Suppressor macrophage treated with lipopolysaccharide for 4 hours (primary cell): ENCODE data around the gene RABEP1.
"Not testable (repeated sequence)": the region's sequence is repeated elsewhere in the genome, so short reads cannot be mapped to it uniquely, and the experiment has no call there.

ENCODE experiments used
- DNase-seq: peaks from one replicate; pipeline ENCODE4 v3.0.0-alpha.2; 2020

The RABEP1 gene

DNA sequence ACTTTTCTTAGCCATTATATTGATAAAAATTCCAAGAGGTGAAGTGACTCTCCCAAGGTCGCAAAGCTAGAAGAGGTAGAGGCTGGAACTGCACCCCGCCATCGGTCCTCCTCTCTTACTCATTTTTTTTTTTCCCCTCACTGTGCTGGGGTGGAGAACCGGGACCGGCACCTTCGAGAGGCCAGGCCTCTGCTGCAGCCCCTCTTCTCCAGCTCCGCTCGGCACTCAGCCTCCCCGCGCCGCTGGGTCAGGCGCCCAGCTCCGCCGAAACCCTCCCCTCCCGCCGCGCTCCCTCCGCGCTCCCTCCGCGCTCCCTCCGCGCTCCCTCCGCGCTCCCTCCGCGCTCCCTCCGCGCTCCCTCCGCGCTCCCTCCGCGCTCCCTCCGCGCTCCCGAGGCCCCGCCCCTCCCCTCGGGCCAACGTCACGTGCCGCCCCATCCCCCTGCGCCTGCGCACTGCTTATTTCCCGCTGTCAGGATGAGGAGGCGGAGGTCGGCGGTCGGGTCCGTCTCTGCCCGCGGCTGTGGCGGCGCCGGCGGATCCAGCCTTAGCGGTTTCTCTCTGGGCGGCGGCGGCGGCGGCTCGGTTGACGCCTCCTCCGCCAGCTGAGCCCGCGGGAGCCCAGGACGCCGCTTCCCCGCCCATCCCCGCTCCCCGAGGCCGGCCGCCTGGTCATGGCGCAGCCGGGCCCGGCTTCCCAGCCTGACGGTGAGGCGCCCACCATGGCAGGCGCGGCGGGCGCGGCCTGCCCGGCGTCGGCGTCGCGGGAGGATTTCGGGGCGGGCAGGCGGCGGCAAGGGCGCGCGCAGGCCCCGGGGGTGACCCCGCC, at the start of gene RABEP1:
TSS of gene RABEP1 (plus strand) at position 471 of the 828 bp plus-strand sequence. CDS start at position 674, 203 bp downstream.
- DNase-seq: peak; percentile 96

DNA sequence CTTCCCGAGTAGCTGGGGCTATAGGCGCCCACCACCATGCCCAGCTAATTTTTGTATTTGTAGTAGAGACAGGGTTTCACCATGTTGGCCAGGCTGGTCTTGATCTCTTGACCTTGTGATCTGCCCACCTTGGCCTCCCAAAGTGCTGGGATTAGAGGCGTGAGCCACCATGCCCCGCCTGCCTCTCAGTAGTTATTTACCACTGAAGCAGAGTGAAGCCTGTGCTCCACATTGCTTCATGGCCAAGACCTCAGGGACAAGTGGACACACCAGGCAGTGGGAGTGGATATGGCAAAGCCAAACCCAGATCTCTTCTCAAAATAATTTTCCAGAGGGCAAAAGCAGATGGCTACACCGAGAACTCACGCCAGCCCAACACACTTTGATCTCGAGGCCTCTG, 48.6 kb upstream of the RABEP1 start:
- not testable (repeated sequence) for DNase-seq

- peak; percentile 95 for DNase-seq
These were observed 47.2 kb upstream of the RABEP1 start, which contains the start of gene SCIMP for GRCh38 chr17:5234645-5235576. Gene SCIMP, minus strand, starts transcription at chr17:5234860. Its CDS starts 105 bp downstream, at chr17:5234755.

GRCh38 chr17:5236938-5237540, 45.0 kb upstream of the RABEP1 start:
- DNase-seq: peak; percentile 63

DNA sequence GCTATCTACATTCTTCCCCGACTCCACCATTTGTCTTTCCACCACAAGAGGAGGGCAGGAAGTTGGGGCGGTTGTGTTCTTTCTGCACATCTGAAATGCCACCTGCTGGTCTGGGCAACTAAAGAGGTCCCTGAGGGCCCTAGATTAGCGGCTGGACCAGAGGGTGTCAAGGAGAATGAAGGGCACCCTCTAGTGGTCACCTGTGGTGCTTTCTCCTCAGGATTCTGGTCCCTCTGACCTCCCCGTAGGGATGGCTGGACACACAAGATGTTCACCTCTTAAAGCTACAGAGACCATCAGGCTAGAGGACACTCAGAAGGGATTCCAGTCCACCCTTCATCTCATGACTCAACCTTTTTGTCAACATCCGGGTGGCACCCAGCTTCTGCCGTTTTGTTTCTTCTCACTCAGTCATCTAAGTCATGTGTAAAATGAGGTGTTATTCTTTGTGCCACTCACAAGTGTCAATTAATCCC, 44.5 kb upstream of the RABEP1 start:
- peak; percentile 85 for DNase-seq

DNA sequence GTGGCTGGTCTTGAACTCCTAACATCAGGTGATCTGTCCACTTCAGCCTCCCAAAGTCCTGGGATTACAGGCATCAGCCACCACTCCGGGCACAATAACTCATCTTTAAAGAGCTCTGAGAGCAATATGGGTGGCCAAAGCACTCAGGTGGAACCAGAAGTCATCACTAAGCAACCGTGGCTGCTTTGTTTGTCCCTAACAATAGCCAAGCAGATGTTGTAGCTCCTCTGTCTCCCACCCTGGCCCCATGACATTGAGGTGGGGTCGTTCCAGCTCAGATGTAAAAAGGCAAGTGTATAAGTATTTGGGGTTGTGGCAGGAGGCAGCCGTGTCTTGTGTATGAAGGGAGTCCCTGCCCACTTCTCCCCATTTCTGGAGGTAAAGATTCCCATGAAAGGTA, 43.8 kb upstream of the RABEP1 start:
- no peak for DNase-seq

- DNase-seq: not testable (repeated sequence)
These were observed 42.3 kb upstream of the RABEP1 start for GRCh38 chr17:5239769-5240168.

- DNase-seq: no peak
These were observed 40.0 kb upstream of the RABEP1 start for GRCh38 chr17:5241861-5242671.

DNA sequence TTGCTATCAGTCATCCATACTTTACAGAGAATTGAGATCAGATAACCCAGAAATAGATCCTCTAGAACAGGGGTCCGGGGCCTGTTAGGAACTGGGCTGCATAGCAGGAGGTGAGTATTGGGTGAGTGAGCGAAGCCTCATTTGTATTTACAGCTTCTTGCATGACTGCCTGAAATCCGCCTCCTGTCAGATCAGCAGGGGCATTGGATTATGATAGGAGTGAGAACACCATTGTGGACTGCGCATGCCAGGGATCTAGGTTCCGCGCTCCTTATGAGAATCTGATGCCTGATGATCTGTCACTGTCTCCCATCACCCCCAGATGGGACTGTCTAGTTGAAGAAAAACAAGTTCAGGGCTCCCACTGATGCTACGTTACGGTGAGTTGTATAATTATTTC, 34.5 kb upstream of the RABEP1 start:
- DNase-seq: no peak

- no peak for DNase-seq
These were observed 33.1 kb upstream of the RABEP1 start for GRCh38 chr17:5248821-5249479.

DNA sequence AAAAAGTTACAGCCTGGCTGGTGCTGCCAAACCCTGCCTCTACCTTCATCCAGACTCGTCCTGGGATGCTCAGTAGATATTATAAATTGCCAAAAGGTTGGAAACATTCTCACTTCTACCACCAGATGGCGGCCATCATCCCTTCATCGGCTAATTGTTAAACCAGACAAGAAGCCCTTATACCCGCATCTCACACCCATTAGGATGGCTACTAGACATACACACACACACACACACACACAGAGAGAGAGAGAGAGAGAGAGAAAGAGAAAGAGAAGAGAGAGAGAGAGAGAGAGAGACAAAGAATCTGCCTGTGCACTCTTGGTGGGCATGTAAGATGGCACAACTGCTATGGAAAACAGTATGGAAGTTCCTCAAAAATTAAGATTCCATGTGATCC, 32.5 kb upstream of the RABEP1 start:
- DNase-seq: peak; percentile 79

- DNase-seq: no peak
These were observed 27.7 kb upstream of the RABEP1 start for GRCh38 chr17:5254414-5254813.

DNA sequence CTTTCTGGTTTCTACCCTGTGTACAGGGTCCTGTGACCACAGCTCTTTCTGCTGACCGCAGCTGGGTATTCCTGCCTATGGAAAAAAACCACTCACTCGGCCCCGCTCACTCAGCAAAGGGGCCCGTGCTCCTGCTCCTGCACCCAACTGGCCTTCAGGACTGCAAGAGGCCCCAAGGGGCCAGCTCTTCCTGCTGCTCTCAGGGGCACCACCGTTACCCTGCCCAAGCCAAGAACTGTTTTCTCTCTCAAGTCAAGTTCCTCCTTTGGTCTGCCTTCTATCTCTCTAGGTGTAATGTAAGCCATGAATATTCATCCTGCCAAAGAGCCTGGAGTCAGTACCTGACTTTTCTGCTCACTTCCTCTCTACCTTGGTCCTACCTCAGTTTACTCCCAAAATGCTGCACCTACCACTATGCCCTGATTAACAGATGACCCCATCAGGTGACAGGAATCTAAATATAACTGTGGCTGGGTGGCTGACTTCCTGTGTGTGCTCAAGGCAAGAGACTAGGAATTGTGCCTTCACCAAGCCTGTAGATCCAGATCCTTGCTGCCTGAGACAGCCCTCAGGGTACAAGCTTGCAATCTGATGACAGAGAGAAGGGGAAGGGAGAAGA, 27.1 kb upstream of the RABEP1 start:
- peak; percentile 13 for DNase-seq

DNA sequence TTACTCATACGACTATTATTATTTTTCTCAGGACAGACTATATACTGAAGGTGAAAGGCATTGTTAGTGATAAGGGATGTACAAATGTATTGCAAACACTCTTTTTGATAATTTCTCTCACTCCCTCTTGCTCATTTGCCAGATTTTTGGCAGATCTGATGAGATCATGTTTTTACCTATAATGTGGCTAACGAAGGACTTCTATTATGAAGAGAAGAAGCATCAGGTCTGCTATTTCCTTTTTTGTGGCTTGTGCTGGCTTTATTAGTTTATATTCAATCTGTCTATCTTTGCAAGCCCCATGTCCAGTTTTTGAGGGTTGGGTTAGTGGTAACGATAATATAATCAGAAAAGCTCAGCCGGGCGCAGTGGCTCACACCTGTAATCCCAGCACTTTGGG, 25.0 kb upstream of the RABEP1 start:
- no peak for DNase-seq

DNA sequence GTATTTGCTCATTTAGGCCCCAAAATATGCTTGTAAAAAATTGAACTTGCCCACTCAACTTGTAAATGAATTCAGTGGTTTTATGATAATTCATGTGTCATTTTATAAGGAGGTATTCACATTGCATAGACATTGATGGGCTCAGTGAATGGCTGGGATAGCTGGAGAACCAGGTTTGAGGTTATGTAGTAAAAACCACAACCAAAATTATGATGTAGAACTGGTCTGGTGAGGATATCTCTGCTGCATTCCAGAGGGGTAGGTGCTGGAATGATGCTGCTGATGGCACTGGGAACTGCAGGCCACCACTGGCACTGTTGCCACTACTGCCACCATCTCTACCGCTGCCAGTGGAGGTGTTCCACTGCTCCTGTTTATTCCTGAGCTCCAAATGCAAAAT, 21.5 kb upstream of the RABEP1 start:
- no peak for DNase-seq

DNA sequence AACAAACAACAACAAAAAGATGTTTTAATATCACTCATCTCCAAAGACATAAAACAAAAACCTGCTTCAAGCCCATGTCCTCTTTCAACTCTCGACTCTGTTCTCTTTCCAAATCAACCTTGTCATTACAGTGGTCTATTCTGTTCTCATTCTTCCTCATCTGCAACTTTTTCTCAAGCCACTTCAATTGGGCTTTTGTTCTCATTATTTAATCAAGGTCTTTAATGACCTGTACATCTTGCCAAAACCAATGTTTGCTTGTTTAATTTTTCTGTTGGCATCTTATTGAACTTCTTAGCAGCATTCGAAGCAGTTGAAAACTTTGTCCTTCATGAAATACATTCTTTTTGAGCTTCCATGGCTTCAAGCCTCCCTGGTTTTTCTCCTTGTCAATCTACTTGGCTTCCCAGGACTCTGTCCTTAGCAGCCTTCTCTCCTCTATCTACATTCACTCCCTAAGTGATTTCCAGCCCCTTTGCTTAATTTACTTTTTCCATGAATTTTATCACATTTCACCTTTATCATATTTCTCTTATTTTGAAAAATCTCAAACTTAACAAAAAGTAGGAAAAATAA, 19.6 kb upstream of the RABEP1 start:
- DNase-seq: no peak

GRCh38 chr17:5263441-5263840, 18.6 kb upstream of the RABEP1 start:
- DNase-seq: no peak

DNA sequence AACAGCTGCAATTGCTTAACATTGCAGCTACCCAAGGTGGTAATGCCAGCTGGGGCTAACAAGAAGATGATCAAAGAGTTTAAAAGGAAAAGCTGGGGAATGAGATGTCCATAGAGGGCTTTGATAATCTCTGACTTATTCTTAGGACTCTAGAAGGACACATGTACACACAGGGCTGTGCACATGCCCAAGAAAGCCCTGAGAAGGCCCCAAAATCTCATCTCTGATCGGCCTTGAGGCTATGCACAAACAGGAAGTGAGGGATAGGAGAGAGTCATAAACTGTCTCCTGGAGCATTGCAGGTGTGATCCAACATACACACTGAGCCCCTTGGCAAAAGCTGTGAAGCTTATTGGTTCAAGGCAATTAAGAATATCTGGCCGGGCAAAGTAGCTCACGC, 17.2 kb upstream of the RABEP1 start:
- no peak for DNase-seq

DNA sequence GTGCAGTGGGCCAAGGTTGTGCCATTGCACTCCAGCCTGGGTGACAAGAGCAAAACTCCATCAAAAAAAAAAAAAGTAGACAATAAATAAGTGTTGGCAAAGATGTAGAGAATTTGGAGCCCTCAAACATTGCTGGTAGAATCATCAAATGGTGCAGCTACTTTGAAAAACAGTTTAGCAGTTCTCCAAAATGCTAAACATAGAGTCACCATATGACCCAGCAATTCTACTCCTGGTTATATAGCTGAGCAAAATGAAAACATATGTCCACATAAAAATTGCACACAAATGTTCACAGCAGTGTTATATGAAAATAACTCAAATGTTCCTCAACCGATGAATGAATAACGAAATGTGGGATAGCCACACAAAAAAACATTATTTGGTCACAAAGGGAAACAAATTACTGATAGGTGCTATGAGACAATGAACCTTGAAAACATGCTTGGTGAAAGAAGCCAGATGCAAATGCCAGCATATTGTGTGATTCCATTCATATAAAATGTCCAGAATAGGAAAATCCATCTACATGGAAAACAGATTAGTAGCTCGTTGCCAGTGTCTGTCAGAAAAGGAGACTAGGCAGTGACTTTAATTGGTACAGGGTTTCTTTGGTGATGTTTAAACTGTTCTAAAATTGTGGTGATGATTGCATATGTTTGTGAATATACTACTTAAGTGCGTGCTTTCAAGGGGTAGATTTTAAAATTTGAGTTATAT, 12.7 kb upstream of the RABEP1 start:
- no peak for DNase-seq

- peak; percentile 14 for DNase-seq
These were observed 9.8 kb upstream of the RABEP1 start for GRCh38 chr17:5272322-5272721.
